Hepatocyte (in vitro differentiated cells): Measurements from ENCODE around the gene GUCD1.

Experiments used
- CTCF ChIP-seq: fragments of 200-600 bp; sonication (generic); IDR thresholded peaks from 2 replicates; pipeline ENCODE4 v1.5.1; 2016; ENCODE audit warnings: antibody characterized with exemption, mild to moderate bottlenecking; ENCODE audit not compliant: poor library complexity
- EZH2 ChIP-seq: fragments of 200-600 bp; sonication (generic); IDR thresholded peaks from 2 replicates; pipeline ENCODE4 v1.6.1; 2016; ENCODE audit warnings: antibody characterized with exemption, mild to moderate bottlenecking, borderline replicate concordance

DNA sequence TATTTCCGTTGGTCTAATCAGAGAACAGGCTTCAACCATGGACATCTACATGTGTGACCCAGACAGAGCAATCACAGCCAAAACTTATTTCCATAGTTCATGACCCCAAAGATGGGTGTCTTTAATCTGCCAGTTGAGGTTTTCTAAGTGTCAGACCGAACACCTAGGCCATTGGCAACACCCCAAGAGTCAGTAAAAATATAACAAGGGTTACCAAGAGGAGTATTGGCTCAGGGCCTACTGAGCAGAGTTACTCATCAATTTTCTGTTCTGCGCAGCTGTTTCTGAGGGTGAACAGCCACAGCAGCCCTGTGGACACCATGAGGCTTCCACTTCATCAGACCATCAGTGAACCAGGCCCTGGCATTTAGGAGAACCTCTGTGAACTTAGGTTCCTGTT lies 18.8 kb downstream of the GUCD1 start:
- TF ChIP-seq CTCF (no peak), EZH2 (no peak)
